Measurements from ENCODE around the gene GABRD.
"Not testable (repeated sequence)": the region's sequence is repeated elsewhere in the genome, so short reads cannot be mapped to it uniquely, and the experiment has no call there.

GABRD gene, protein sequence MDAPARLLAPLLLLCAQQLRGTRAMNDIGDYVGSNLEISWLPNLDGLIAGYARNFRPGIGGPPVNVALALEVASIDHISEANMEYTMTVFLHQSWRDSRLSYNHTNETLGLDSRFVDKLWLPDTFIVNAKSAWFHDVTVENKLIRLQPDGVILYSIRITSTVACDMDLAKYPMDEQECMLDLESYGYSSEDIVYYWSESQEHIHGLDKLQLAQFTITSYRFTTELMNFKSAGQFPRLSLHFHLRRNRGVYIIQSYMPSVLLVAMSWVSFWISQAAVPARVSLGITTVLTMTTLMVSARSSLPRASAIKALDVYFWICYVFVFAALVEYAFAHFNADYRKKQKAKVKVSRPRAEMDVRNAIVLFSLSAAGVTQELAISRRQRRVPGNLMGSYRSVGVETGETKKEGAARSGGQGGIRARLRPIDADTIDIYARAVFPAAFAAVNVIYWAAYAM

DNA sequence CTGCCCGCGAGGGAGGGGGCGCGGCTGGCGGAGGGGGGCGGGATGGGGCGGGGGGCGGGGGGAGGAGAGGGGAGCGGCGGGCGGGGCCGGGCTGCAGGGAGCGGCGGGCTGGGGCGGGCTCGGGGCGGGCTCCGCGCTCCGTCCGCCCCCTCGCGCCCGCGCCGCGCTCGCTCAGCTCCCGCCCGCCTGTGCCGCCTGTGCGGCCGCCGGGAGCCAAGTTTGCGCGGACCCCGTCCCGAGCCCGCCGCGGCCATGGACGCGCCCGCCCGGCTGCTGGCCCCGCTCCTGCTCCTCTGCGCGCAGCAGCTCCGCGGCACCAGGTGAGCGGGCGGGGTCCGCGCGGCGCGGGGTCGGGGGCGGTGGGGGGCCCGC is at the start of gene GABRD:
TSS of gene GABRD (plus strand) at position 174 of the 372 bp plus-strand sequence. CDS start at position 253, 79 bp downstream.
- DNase-seq, result no peak

DNA sequence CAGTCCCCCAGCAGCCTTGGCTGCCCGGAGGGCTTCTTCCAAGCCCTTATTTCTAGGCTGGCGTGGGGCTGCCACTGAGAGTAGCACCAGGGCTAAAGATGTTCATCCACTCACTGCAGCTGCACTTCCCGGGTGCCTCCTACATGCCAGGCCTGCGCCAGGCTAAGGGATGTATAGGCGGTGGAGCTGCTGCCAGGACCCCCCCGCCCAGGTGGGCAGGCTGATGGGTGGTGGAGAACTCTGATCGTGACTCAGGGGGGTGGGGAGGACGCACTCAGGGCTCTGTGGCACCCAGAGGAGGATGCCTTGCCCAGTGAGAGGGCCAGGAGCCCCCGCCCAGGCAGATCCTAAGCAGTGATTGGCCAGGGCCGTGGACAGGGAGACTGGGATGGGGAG is 49.6 kb upstream of the GABRD start:
- no peak for DNase-seq

DNA sequence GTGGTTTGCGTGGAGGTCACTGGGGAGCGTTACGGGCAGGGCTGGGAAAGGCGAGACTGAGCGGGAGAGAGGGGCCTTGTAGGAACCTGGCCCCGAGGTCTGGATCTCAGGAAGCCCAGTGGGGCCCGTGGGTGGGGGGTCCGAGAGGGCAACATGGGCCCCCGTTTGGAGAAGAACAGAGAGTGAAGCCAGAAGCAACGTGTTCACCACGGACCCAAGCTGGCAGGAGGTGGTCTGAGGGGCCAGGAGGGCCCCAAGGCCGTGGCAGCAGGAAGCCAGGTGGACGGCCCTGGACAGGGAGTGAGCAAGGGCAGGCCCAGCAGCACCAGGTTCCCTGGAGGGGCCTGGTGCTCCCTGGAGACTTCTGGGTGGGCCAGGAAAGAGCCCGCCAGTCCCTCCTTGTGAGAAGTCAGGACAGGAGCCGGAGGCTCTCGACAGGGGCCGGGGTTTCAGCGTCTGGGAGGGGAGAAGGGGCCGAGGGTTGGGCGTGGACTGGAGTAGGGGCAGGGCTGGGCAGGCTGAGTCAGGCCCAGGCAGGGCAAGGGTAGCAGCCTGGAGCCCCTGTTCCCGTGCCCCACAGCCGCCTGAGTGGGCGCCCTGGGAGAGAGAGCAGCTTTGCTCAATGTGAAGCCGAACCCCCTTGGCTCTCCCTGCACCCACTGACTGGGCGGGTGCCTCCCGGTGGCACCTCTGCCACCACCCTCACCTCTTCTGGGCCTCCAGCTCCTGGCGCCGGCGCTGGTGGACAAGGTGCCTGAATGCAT is 49.0 kb upstream of the GABRD start:
- DNase-seq, result no peak

DNA sequence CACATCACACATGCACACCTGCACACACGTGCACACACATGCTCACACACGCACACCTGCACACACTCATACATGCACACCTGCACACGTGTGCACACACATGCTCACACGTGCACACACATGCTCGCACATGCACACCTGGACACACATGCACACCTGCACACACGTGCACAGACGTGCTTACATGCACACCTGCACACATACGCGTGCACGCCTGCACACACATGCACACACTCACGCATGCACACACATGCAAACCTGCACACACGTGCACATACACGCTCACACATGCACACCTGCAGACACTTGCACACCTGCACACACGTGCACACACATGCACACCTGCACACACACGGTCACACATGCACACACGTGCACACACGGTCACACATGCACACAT is 48.1 kb upstream of the GABRD start:
- no peak for DNase-seq

DNA sequence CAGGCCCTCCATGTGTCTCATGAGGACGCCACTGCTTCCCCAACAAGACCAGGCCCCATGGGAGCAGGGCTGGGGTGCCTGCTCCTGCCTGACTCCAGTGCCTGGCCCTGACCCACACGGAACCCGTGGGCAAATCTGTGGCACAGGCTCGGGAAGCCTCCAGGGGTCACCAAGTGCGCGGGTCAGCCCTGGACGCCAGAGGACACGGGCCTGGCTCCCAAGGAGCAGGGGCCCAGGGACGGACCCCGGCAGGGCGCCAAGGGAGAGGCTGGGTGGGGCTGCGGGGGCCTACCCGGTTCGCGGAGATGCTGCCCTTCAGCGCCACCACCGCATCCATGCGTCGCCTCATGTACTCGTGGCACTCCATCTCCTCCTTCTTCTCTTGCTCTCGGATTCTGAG is 47.5 kb upstream of the GABRD start:
- DNase-seq, result no peak

DNA sequence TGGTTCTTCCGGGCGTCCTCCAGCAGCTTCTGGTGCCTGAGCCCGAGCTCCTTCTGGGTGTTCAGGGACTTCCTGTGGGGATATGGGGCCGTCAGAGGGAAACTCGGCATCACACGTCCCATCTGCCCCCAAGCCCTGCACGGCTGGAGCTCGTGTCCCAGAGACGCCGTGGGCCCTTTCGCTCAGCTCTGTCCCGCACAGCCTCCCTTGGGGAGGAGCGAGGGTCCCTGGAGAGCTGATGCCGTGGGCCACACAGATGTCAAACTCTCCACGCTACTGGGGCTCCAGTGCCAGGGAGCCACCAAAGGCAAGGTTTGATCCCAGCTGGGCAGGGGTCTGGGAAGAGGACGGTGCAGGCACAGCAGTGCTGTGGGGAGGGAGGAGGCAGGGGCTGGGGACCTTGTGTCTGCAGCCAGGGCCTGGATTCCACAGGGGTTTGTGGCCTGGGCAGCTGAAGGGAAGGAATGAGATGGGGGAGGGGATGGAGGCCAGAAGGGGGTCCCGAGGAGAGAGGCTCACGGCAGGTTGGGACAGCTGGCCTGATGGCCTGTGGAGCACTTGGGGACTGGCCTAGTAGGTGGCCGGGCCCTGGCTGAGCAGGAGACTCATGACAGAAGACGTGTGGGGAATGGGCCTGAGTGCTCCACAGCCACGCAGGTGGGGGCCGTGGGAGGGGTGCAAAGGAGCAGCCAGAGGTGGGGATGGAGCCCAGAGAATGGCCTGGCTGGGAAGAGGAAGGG is 46.0 kb upstream of the GABRD start:
- no peak for DNase-seq

DNA sequence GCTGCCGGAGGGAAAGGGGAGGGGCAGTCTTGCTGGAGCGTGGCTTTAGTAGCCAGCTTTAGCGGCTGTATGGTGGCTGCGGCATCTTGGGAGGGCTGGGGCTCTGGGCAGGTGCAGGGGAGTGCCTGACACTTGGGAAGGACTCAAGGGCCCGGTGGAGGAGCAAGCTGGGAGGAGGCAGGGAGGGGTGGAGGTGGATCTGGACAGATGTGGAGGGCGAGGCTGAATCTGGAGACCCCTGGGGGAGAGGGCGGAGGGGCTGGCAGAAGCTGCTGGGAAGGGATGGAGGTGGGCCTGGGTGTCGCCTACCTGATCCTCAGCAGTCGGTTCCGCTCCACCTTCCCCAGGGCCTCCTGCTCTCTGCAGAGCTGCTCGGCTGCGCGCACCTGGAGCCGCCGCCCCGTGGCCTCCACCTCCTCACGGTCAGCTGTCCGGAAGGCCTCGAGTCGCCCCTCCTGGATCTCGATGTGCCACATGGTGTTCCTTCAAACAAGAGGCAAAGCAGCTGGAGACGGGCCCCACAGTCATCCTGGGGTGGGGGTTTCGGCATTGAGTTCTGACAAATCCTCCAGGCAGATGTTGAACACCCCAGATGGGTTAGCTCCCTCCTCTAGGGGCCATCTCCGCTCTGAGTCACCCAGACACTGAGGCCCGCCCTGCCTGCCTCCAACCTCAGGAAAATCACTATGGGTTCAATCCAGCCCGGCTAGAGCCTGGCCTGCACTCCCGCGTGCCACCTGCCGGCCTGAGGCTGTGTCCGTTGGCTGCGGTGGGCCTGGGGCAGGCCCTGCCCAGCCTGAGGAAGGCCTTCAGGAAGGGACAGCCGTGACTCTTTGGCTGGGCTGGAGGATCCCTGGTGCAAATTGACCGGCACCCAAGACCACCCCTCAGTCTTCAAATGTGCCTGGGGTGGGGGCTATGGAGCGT is 45.2 kb upstream of the GABRD start:
- no peak for DNase-seq

DNA sequence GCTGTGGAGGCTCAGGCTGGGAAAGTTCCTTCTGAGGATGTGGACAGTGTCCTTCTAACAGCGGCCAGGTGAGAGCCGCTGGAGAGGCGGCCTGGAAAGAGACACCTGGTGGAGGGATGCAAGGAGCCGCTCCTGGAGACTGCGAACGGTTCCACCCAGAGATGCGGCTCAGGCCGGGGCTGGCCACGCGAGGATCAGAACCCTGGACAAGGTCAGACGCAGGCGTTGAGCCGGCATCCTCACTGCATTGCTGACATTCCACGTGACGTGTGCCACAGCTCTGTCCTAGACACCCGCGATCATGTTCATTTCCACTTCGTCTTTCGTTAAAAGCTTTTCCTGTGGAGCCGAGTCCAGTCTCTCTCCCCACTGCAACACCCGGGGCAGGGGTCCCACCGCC is 44.3 kb upstream of the GABRD start:
- no peak for DNase-seq

DNA sequence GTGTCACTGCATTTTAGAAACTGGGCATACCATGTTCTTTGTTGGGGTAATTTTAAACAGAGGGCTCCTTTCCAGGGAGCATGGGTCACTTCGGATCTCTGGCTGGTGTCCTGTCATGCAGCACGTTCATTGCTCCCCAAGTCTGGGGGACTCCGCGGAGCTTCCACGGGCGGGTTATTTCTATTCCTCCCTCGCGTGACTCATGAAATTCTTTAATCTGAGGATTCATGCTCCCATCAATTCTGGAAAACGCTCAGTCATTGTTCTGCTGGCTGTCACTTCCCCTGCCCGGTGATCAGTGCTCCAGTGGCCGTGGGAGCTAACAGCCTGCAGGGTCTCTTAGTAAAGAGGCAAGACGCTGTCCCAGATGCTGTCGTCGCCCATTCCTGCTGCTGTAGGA is 43.6 kb upstream of the GABRD start:
- no peak for DNase-seq

DNA sequence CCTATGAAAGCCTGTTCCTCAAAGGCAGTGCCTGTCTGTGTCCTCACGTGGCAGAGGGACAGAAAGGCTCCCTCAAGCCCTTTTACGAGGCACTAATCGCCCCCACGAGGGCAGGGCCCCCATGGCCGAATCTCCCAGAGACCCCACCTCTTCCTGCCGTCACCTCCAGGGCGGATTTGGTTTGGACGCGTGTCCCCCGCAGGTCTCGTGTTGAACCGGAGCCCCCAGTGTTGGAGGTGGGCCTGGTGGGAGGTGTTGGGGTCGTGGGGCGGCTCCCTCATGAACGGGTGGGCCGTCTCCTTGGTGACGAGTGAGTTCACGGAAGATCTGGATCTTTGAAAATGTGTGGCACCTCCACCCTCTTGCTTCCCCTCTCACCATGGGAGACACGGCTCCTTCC is 43.1 kb upstream of the GABRD start:
- DNase-seq, result no peak

DNA sequence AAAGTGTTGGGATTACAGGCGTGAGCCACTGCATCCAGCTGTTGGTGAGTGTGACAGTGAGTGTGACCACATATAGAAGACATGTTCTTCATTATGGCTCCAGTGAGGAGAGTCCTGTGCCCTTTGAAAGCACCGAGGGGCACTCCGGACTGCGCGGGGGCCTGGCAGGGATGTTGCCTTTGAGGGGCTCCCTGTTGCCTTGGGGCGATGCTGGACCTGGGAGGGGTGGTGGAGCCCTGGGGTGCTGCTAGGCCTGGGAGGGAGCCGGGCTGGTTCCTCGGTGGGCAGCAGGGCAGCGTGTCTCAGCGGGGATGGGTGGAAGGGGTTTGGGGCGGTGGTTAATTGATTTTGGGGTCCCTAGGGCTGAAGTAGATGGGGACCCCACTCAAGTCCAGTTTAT is 41.0 kb upstream of the GABRD start:
- no peak for DNase-seq

DNA sequence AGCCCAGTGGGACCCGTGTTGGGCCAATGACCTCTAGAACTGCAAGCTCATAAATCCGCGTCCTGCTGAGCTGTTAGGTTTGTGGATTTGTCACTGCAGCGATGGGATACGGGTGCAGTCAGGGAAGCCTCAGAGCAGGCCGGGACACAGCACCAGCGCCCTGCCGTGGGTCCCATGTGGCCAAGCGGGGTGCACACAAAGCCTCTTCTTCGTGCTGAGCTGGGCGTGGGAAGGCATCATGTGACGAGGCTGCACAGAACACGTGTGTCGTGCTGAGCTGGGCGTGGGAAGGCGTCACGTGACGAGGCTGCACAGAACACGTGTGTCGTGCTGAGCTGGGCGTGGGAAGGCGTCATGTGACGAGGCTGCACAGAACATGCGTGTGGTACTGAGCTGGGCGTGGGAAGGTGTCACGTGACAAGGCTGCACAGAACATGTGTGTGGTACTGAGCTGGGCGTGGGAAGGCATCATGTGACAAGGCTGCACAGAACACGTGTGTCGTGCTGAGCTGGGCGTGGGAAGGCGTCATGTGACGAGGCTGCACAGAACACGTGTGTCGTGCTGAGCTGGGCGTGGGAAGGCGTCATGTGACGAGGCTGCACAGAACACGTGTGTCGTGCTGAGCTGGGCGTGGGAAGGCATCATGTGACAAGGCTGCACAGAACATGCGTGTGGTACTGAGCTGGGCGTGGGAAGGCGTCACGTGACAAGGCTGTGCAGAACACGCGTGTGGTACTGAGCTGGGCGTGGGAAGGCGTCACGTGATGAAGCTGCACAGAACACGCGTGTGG is 40.3 kb upstream of the GABRD start:
- DNase-seq, result not testable (repeated sequence)

DNA sequence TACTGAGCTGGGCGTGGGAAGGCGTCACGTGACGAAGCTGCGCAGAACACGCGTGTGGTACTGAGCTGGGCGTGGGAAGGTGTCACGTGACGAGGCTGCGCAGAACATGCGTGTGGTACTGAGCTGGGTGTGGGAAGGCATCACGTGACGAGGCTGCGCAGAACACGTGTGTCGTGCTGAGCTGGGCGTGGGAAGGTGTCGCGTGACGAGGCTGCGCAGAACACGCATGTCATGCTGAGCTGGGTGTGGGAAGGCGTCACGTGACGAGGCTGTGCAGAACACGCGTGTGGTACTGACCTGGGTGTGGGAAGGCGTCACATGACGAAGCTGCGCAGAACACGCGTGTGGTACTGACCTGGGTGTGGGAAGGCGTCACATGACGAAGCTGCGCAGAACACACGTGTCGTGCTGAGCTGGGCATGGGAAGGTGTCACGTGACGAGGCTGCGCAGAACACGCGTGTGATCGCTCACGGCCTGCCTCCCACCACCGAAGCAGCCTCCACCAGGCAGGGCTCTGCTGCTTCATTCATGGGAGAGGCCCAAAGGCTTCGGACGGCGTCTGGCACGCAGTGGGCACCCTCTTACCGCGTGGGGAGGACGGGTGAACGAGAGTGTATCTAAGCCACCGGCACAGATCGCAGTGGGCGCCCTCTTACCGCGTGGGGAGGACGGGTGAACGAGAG is 39.5 kb upstream of the GABRD start:
- no peak for DNase-seq

DNA sequence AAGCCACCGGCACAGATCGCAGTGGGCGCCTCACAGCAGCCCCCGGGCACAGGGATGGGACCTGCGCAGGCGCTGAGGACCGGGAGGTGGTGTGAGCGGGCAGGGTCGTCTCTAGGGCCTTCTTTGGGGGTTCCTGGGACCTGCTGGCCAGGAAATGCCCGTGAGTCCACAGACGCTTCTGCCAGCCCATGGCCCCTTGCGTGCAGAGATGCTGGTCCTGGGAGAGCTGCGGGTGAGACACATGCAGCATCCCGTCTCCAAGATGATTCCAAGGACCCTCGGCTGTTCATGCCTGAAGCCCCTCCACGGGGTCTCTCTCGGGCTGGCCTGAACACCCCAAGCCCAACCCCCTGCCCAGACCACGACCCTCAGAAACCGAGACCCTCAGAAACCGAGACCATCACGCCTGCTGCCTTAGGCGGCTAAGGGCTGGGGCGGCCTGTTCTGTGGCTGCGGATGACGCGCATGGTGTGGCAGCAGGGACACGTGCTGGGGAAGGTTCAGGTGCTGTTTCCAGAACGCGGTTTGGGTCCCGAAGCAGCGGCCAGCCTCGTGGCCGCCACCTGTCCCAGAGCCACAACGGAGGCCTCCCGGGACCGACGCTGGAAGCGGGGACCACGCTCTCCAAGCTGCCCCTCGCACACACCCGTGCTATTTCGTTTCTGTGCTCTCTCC is 38.5 kb upstream of the GABRD start:
- no peak for DNase-seq

DNA sequence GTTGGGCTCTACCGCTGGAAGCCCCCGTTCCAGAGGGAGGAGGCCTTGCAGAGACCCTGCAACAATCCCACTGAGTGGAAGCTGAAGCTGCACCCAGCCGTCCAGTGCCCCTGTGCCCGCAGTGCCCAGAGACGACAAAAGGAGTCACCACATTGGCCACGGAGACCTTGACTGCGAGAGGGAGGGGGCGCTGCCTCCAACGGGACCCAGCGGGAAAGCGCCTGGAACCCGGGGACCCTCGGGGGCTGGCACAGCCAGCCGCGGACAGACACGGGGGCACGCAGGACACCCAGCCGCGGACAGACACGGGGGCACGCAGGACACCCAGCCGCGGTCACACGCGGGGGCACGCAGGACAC is 38.0 kb upstream of the GABRD start:
- no peak for DNase-seq

DNA sequence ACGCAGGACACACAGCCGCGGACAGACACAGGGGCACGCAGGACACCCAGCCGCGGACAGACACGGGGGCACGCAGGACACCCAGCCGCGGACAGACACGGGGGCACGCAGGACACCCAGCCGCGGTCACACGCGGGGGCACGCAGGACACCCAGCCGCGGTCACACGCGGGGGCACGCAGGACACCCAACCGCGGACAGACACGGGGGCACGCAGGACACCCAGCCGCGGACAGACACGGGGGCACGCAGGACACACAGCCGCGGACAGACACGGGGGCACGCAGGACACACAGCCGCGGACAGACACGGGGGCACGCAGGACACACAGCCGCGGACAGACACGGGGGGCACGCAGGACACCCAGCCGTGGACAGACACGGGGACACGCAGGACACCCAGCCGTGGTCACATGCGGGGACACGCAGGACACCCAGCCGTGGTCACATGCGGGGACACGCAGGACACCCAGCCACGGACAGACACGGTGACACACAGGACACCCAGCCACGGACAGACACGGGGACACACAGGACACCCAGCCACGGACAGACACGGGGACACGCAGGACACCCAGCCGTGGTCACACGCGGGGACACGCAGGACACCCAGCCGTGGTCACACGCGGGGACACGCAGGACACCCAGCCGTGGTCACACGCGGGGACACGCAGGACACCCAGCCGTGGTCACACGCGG is 37.4 kb upstream of the GABRD start:
- not testable (repeated sequence) for DNase-seq

DNA sequence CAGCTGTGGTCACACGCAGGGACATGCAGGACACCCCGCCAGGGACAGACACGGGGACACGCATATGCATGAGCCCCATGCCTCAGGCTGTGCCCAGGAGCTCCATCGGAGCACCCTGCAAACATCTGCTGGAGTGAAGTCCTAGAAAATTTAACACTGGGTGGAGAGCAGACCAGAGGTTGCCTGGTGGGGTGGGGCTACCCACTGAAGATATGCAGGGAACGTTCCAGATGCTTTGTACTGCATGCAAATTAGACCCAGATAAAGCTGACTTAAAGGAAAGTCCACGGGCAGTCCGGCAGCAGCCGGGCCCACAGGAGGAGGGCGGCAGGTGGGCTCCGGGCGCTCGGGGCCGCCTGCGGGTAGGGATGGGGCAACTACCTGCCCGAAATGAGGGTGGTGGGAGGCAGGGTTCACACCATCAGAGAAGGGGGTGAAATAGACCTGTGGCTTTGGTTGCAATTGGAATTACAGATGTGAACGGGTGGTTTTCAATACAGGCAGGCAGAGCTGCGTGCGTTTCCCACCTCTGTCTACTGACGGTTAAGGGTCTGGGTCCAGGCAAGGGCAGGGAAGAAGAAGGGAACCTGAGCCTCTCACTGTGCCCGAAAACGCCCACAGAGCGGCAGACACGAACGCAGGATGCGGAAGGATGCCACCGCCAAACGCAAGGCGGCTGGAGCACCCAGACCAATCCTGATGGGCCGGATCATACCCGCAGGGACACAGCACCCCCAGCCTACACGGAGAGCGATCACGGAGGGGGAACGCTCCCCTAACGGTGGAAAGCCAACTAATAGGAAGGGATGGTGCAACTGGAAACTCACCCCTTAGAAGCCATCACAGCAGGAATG is 36.5 kb upstream of the GABRD start:
- DNase-seq, result no peak

DNA sequence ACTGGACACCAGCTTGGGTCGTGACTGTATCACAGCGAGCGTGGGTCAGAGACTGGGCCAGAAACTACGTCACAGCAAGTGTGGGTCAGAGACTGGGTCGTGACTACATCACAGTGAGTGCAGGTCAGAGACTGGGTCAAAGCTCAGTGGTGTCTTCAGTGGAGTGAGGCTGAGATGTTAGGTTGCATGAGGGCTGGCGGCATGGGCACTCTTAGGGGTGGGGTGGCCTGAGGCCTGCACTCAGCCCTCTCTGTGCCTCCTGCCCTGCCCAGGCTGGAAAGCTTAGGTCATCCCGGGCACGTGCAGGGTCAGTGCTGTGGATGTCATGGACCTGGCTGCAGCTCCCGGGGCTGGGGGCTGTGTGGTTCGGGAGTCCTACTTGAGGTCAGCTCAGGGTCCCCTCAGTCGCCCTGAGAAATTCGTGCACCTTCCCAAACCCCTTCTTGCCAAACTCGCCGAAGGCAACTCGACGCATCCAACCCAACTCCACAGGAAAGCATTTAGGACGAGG is 34.5 kb upstream of the GABRD start:
- no peak for DNase-seq

Measured in NCI-H1048 (cell line).